ENCODE results near the gene NCCRP1.
"Not testable (repeated sequence)": the region's sequence is repeated elsewhere in the genome, so short reads cannot be mapped to it uniquely, and the experiment has no call there.

Gene NCCRP1

GRCh38 chr19:39211731-39212374 is 15.1 kb downstream of the NCCRP1 start:
- DNase-seq = no peak

DNA sequence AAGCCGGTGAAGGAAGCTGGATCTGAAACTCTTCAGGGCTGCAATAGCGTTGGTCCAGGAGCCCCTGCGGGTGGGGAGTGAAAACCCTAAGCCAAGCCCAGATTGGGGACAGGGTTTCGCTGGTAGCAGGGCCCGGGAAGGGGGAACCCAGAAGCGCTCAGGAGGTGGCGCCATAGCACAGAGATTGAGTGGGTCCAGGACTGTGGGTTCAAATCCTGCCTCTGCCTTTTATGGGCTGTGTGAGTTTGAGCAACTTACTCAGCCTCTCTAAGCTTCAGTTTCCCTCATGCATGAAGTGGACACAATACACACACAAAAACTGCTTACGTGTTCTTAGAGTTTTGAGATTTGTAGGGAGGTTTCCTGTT is 15.6 kb downstream of the NCCRP1 start:
- no peak for DNase-seq

DNA sequence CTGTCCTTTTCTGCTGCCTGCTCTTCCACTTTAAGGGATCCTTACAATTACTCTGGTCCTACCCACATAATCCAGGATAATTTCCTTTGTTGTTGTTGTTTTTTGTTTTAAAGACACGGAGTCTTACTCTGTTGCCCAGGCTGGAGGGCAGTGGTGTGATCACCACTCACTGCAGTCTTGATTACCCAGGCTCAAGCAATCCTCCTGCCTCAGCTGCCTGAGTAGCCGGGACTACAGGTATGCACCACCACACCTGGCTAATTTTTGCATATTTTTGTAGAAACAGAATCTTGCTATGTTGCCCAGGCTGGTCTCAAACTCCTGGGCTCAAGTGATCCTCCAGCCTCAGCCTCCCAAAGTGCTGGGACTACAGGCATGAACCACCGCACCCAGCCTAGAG is 18.6 kb downstream of the NCCRP1 start:
- not testable (repeated sequence) for DNase-seq

DNA sequence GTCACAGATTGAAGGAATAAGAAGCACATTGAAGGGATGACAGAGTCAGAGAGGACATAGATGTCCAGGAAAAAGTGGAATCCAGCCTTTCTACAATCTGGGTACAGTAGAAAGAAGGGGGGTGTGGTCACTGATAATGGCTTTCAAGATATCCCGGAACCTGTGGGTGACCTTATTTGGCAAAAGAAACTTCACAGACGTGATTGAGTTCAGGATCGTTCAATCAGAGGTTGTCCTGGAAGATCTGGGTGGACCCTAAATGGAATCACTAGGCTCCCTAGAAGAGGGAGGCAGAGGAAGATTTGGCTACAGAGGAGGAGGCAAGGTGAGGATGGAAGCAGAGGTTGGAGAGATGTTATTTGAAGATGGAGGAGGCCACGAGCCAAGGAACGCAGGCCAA is 20.3 kb downstream of the NCCRP1 start:
- no peak for DNase-seq

- no peak for DNase-seq
Observed at GRCh38 chr19:39218230-39219007, 21.7 kb downstream of the NCCRP1 start.

DNA sequence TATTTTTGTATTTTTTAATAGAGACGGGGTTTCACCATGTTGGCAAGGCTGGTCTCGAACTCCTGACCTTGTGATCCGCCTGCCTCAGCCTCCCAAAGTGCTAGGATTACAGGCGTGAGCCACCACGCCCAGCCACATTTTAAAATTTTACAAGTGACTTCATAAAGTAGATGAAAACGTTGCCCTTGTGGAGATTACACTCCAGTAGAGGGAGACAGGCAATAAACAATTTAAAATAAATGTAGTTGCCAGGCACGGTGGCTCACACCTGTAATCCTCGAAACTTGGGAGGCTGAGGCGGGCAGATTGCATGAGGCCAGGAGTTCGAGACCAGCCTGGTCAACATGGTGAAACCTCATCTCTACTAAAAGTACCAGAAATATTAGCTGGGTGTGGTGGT is 22.3 kb downstream of the NCCRP1 start:
- not testable (repeated sequence) for DNase-seq

GRCh38 chr19:39223703-39224279 is 27.0 kb downstream of the NCCRP1 start:
- DNase-seq = no peak

- DNase-seq = no peak
Observed at GRCh38 chr19:39224910-39225309, 28.1 kb downstream of the NCCRP1 start.

DNA sequence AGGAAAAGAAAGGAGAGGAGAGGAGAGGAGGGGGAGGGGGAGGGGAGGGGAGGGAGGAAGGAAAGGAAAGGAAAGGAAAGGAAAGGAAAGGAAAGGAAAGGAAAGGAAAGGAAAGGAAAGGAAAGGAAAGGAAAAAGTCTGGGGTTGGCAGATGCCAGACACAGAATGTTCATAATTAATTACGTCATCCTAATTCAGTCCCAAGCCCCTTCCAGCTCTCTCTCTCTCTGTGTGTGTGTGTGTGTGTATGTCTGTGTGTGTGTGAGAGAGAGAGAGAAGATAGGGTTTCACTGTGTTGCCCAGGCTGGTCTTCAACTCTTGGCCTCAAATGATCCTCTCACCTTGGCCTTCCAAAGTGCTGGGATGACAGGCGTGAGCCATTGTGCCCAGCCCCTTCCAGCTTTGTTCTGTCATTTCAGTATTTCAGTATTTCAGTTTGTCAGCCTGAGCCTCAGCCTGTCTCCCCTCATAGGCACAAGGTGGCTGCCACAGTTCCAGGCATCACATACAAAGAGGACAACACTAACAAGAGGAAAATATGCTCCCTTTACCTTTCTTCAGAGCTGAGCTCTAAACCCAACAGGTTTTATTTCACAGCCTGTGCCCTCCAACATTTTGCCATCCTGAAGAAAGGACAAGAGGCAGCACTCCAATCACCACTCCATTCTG is 33.5 kb downstream of the NCCRP1 start:
- no peak for DNase-seq

GRCh38 chr19:39232708-39233107 is 35.9 kb downstream of the NCCRP1 start:
- DNase-seq = no peak

DNA sequence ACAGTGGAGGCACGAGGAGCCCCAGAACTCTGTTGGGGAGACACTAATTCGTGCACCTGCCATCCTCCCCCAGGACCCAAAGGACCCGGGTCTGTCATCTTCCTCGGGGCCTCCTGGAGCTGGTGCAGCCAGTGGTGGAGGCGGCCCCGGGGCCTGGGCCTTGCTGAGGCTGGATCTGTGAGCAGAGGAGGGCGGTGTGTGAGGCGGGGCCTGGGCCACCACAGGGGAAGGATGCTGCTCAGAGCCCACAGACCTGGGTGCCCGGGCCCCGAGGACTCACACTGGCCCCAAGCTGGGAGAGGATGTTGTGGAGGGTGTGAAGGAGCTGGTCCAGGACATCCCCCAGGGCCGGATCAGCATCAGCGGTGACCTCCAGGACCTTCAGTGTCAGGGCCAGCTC is 39.8 kb downstream of the NCCRP1 start:
- no peak for DNase-seq

- DNase-seq = peak; percentile 14
Observed at GRCh38 chr19:39237200-39238184, 40.7 kb downstream of the NCCRP1 start.

GRCh38 chr19:39238209-39238608 is 41.4 kb downstream of the NCCRP1 start:
- no peak for DNase-seq

- DNase-seq = no peak
Observed at GRCh38 chr19:39238944-39239343, 42.2 kb downstream of the NCCRP1 start.

- no peak for DNase-seq
Observed at GRCh38 chr19:39240421-39240820, 43.7 kb downstream of the NCCRP1 start.

GRCh38 chr19:39243741-39244140 is 47.0 kb downstream of the NCCRP1 start:
- not testable (repeated sequence) for DNase-seq

DNA sequence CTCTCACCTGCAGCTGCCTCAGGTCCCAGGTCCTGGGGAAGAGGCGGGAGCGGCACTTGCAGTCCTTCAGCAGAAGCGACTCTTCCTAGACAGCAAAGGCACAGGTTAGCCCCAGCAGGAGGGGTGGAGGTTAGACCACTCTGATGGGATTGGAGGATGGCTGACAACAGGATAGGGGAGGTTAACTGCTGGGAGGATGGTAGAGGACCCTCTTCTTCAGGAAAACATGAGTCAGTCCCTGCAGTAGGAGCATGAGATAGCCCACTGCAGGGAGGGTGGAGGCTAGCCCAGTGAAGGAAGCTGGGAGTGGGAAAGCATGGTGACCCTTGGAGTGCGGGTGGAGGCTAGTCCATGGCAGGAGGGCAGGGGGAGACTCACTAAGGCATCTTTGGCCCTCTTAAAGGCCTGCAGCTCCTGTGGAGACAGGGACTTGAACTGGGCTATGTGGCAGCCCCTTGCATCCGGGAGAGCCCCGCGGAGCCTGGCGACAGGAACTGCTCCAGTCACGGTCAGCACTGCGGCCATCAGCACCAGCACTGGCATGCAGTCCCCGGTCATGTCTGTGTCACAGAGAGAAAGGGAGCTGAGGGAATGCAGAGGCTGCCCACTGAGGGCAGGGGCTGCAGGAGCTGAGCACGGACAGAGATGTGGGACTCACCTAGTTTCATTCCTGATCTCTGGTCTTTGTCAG is 47.8 kb downstream of the NCCRP1 start, which contains the start of gene IFNL3:
Gene IFNL3 (minus strand): TSS at position 597 of the 691 bp plus-strand sequence. CDS start 39 bp downstream, at position 558.
- DNase-seq = not testable (repeated sequence)

DNA sequence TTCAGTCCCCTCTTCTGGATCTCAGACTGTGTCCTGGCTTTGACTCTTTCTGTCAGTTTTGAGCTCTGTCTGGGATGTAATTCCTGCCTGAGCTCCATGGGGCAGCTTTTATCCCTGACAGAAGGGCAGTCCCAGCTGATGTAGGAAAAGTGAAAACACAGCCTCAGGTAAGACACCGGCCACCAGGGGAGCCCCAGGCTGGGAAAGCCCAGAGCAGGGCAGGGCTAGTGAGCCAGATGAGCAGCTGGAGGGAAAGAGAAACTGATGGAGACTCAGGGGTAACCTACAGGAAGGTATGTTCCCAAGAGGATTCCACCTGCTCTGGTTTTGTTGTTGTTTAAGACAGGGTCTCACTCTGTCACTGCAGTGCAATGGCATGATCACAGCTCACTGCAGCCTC is 48.4 kb downstream of the NCCRP1 start:
- DNase-seq = not testable (repeated sequence)

- no peak for DNase-seq
Observed at GRCh38 chr19:39246951-39247669, 50.3 kb downstream of the NCCRP1 start.

- no peak for DNase-seq
Observed at GRCh38 chr19:39247701-39248664, 51.2 kb downstream of the NCCRP1 start.

Measured in DMS79 (cell line).